Measurements from ENCODE around the gene RAD51B.

The RAD51B gene

GRCh38 chr14:68576031-68576430 is 756.5 kb downstream of the RAD51B start:
- DNase-seq (ENCODE audit: low spot score): no peak

- no peak for DNase-seq (ENCODE audit: low spot score)
Observed at GRCh38 chr14:68576496-68577244, 757.1 kb downstream of the RAD51B start.

GRCh38 chr14:68577802-68578541 is 758.4 kb downstream of the RAD51B start:
- DNase-seq (ENCODE audit: low spot score): peak; percentile 66

- no peak for DNase-seq (ENCODE audit: low spot score)
Observed at GRCh38 chr14:68578597-68578996, 759.0 kb downstream of the RAD51B start.

- DNase-seq (ENCODE audit: low spot score): no peak
Observed at GRCh38 chr14:68580096-68580645, 760.6 kb downstream of the RAD51B start.

- no peak for DNase-seq (ENCODE audit: low spot score)
Observed at GRCh38 chr14:68580671-68581070, 761.1 kb downstream of the RAD51B start.

GRCh38 chr14:68583548-68584280 is 764.1 kb downstream of the RAD51B start:
- no peak for DNase-seq (ENCODE audit: low spot score)

- DNase-seq (ENCODE audit: low spot score): no peak
Observed at GRCh38 chr14:68584786-68585185, 765.2 kb downstream of the RAD51B start.

- peak; percentile 73 for DNase-seq (ENCODE audit: low spot score)
Observed at GRCh38 chr14:68585690-68586089, 766.1 kb downstream of the RAD51B start.

- DNase-seq (ENCODE audit: low spot score): no peak
Observed at GRCh38 chr14:68586896-68587751, 767.5 kb downstream of the RAD51B start.

- no peak for DNase-seq (ENCODE audit: low spot score)
Observed at GRCh38 chr14:68587931-68588330, 768.4 kb downstream of the RAD51B start.

- no peak for DNase-seq (ENCODE audit: low spot score)
Observed at GRCh38 chr14:68589447-68590200, 770.0 kb downstream of the RAD51B start.

- DNase-seq (ENCODE audit: low spot score): no peak
Observed at GRCh38 chr14:68590201-68590522, 770.6 kb downstream of the RAD51B start.

GRCh38 chr14:68591786-68592185 is 772.2 kb downstream of the RAD51B start:
- DNase-seq (ENCODE audit: low spot score): no peak

GRCh38 chr14:68592948-68593556 is 773.5 kb downstream of the RAD51B start:
- DNase-seq (ENCODE audit: low spot score): no peak

GRCh38 chr14:68593806-68594536 is 774.4 kb downstream of the RAD51B start:
- no peak for DNase-seq (ENCODE audit: low spot score)

GRCh38 chr14:68594737-68595380 is 775.3 kb downstream of the RAD51B start:
- DNase-seq (ENCODE audit: low spot score): no peak

- DNase-seq (ENCODE audit: low spot score): no peak
Observed at GRCh38 chr14:68596211-68596610, 776.6 kb downstream of the RAD51B start.

GRCh38 chr14:68596701-68597100 is 777.1 kb downstream of the RAD51B start:
- no peak for DNase-seq (ENCODE audit: low spot score)

Measured in Ammon's horn (tissue), 1 donor.